Ishikawa (cell line): Measurements from ENCODE around the gene COL4A2.

Source experiments
- EGR1 ChIP-seq: IDR thresholded peaks from 2 replicates; pipeline ENCODE4 v1.6.1; 2012
- EP300 ChIP-seq: IDR thresholded peaks from 2 replicates; pipeline ENCODE4 v1.6.1; 2012; ENCODE audit warnings: borderline replicate concordance
- NFIC ChIP-seq: IDR thresholded peaks from 2 replicates; pipeline ENCODE4 v1.6.1; 2012
- REST ChIP-seq: IDR thresholded peaks from 2 replicates; pipeline ENCODE4 v1.6.1; 2012; ENCODE audit warnings: low read depth, mild to moderate bottlenecking
- TAF1 ChIP-seq: IDR thresholded peaks from 2 replicates; pipeline ENCODE4 v1.6.1; 2012; ENCODE audit warnings: low read depth, mild to moderate bottlenecking
- TCF12 ChIP-seq: IDR thresholded peaks from 2 replicates; pipeline ENCODE4 v1.6.1; 2012; ENCODE audit warnings: low read depth

GRCh38 chr13:110308656-110309359 lies 1.7 kb downstream of the COL4A2 start:
- TF ChIP-seq EGR1: no peak
- no peak for TF ChIP-seq REST
- no peak for TF ChIP-seq TCF12
- TF ChIP-seq TAF1: no peak
- TF ChIP-seq NFIC: no peak
- TF ChIP-seq EP300: no peak
